Stimulated activated naive CD4-positive, alpha-beta T cell (primary cell): ENCODE results near the gene ABCF3.
A peak's percentile ranks its signal among the peaks of the same experiment; 100 is the strongest.
"Not testable (repeated sequence)": the region's sequence is repeated elsewhere in the genome, so short reads cannot be mapped to it uniquely, and the experiment has no call there.

ENCODE experiments used
- DNase-seq, 6 experiments: peaks; one replicate each; lab custom pipeline; 2025; lab: John Stamatoyannopoulos, UW

Gene ABCF3

GRCh38 chr3:184186184-184186901 lies at the start of gene ABCF3:
TSS of gene ABCF3 (plus strand) at chr3:184186199. CDS start at chr3:184186208, 9 bp downstream.
- no peak for DNase-seq

DNA sequence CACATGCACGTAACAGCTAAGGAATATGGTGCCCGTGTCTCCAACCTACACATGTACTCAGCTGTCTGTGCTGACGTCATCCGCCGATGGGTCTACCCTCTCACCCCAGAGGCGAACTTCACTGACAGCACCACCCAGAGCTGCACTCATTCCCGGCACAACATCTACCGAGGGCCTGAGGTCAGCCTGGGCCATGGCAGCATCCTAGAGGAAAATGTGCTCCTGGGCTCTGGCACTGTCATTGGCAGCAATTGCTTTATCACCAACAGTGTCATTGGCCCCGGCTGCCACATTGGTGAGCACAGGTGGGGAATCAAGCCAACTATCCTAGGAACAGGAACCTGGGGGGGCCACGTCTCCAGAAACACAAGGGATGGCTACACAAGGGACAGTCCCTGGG lies 45.6 kb upstream of the ABCF3 start:
- no peak for DNase-seq

DNA sequence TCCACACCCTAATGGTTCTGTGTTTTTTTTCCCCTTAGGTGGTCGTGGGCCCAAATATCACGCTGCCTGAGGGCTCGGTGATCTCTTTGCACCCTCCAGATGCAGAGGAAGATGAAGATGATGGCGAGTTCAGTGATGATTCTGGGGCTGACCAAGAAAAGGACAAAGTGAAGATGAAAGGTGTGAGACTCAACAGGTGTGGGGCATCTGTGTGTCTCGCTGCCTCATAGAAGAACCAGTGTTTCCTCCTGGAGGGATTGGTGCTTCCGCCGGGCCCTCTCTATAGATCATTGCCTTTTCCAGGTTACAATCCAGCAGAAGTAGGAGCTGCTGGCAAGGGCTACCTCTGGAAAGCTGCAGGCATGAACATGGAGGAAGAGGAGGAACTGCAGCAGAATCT lies 43.8 kb upstream of the ABCF3 start:
- no peak for DNase-seq

GRCh38 chr3:184143327-184143726 lies 42.7 kb upstream of the ABCF3 start:
- DNase-seq = no peak

GRCh38 chr3:184144505-184144904 lies 41.5 kb upstream of the ABCF3 start:
- DNase-seq = no peak

DNA sequence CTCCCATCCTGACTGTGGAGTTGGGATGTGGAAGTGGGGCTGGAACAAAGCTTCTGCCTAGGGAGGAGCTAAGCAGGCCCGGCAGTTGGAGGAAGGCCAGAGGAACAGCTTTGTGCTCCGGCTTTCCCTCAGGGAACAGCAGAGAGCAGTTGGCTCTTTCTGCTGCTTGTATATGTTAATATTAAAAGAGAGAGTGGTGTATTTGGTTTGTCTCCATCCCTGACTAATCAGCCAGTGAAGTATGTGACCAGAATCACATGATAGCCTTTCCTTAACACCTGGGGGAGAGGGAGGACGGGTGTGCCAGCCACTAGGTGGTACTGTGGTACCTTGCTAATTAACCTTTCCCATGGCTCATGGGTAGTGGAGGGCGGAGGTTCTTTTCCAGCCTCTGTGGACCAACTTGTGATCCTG lies 40.9 kb upstream of the ABCF3 start:
- DNase-seq = peak in 4 of 6 experiments; percentile 10 to 44 (median 24)

DNA sequence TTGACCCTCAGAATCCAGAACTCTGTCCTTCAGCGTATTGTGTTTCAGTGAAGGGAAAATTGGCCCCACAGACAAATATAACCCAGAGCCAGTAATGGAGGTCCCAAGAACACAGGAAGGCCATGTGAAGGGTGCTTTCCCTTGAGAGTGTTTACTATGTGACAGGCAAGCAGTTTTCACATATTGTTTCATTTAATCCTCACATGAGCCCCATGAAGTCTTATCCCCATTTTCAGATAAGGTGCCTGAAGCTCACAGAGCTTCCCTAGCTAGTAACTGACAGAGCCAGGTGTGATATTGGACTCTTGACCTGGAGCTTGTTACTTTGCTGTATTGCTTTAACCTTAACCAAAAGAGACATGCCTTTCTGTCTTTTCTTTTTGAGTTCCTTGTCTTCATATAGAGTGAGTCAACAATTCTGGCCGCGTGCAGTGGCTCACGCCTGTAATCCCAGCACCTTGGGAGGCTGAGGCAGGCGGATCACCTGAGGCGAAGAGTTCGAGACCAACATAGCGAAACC lies 40.2 kb upstream of the ABCF3 start:
- no peak for DNase-seq

DNA sequence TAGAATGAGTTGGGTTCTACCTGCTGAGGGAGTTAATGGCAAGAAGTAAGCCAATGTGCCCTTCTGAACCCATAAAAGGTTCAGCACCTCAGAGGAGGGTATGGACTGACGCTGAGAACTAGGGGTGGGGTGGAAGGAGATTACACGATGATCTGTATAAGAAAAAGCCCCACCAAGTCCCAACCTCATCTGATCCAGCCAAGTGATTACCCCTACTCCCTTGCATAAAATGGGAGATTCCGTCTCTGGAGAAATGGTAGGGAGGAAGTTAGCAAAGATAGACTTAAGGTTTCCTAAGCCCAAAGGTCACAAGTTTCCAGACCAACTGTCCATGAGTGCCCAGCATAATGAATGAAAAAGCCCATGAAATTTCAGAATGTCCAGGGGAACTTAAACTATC lies 37.9 kb upstream of the ABCF3 start:
- no peak for DNase-seq

- no peak for DNase-seq
These were observed 36.9 kb upstream of the ABCF3 start for GRCh38 chr3:184149123-184149522.

DNA sequence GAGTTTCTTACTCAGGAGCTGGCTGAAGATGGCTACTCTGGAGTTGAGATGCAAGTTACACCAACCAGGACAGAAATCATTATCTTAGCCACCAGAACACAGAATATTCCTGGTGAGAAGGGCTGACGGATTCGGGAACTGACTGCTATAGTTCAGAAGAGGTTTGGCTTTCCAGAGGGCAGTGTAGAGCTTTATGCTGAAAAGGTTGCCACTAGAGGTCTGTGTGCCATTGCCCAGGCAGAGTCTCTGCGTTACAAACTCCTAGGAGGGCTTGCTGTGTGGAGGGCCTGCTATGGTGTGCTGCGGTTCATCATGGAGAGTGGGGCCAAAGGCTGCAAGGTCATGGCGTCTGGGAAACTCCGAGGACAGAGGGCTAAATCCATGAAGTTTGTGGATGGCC lies 36.2 kb upstream of the ABCF3 start:
- DNase-seq = not testable (repeated sequence)

GRCh38 chr3:184154885-184155643 lies 30.9 kb upstream of the ABCF3 start, which contains the start of gene DVL3:
TSS of gene DVL3 (plus strand) at chr3:184155377. CDS start at chr3:184155636, 259 bp downstream.
- peak in 5 of 6 experiments; percentile 26 to 45 (median 33) for DNase-seq

GRCh38 chr3:184155644-184156521 lies 30.1 kb upstream of the ABCF3 start:
- DNase-seq = peak in 5 of 6 experiments; percentile 30 to 48 (median 39)

DNA sequence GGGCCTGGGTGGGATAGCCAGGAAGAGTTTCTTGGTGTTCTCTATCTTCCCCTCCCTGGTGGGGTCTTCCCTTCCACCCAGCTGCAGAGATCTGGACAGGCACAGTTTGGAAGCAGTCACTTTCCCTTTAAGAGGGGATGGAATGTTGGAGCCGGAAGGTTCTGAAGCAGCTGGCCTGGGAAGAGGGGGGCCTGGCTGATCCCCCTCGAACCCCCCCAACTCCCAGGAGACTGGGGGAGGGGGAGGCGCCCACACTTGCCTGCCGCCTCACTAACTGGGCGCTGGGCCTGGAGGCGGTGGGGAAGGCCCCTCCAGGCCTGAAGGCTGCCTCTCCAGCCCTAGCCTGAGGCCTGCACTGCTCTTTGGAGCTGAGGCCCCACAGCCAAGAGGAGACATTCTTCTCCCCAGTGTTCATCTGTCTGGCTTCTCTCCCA lies 29.5 kb upstream of the ABCF3 start:
- DNase-seq = no peak

- no peak for DNase-seq
These were observed 28.8 kb upstream of the ABCF3 start for GRCh38 chr3:184157206-184157605.

GRCh38 chr3:184158404-184158803 lies 27.6 kb upstream of the ABCF3 start:
- no peak for DNase-seq

DNA sequence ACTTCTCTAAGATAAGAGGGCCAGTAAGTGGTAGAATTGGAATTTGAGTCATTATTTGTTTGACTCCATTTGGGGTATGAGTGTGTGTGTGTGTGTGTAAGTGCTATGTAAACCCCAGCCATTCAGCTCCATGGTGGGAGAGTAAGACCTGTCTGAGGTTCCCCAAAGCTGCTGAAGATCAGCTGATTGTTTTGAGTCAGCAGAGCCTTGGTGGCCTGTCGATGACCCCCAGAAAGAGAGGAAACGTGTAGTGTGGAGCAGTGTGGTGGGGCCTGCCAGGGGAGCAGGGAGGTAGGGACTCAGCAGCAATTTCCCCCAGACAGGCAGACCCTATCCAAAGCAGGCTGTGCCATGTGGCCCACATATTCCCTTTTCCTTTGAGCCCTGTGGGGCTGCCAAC lies 25.5 kb upstream of the ABCF3 start:
- no peak for DNase-seq

DNA sequence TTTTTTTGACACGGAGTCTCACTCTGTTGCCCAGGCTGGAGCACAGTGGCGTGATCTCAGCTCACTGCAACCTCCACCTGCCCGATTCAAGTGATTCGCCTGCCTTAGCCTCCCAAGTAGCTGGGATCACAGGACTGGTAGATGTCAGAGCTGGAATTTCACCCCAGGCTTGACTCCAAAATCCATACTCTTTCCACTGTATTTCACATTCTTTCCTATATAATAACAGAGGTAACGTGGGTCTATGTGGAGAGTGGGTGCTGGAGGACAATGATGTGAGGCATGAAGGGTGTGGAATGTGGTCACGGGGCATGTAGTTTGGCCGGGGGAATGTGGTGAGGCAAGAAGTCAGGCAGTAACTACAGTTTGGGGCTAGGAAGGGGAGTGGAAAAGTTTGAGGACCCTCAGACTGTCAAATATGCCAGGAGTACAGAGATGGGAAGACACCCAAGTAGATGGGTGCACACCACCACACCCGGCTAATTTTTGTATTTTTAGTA lies 23.4 kb upstream of the ABCF3 start:
- DNase-seq = not testable (repeated sequence)

GRCh38 chr3:184164648-184165330 lies 21.2 kb upstream of the ABCF3 start:
- DNase-seq = no peak

DNA sequence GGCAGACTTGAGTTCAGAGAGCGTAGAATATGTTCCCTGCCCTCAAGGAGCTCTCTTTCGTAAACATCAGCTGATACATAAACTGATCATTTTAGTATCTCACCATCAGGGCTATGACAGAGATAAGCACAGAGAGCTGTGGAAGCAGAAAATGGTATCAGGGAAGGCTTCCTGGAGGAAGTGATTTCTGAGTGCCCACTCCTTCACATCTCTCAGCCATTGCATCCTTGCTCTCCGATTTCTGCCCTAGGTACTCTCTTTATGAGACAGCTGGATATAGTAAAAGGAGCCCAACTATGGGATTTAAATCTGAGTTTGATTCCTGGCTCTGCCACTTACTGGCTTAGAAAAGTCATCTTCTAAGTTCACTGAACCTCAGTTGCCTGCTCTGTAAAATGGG lies 20.5 kb upstream of the ABCF3 start:
- no peak for DNase-seq

- DNase-seq = no peak
These were observed 19.3 kb upstream of the ABCF3 start for GRCh38 chr3:184166671-184167070.

DNA sequence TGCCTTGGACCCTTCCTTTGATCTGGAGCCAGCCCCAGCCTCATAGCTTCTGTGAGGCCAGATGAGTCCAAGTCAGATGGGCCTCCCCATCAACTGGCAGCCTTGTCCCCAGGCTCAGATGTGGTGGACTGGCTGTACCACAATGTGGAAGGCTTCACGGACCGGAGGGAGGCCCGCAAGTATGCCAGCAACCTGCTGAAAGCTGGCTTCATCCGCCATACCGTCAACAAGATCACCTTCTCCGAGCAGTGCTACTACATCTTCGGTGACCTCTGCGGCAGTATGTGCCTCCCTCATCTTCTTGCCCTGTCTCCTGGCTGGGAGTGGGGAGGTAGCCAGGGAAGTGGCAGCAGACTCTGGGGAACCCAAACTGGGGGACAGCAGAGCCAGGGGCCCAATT lies 18.2 kb upstream of the ABCF3 start:
- no peak for DNase-seq
